Measurements from ENCODE around the gene UBE3A.
A peak's percentile ranks its signal among the peaks of the same experiment; 100 is the strongest.

The UBE3A gene

DNA sequence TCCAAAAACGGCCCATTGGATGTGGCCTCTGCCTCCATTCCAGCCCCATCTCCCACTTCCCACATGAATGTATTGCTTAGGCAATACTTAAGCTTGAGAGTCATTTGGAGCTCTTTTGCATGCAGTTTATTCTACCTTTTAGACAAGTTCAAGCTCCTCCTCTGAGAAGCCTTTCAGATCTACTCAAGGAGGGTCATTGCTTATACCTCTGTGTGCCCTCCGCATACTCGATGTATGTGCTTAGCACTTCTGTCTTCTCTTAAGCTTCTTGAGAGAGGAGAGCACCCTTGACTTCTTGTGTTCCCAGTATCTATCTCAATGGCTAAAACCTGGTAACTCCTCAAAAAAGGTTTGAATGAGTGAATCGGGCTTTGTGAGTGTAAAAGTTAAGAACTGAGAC lies 6.6 kb upstream of the UBE3A start:
- TF ChIP-seq POLR2AphosphoS5 (IDR thresholded peaks at IDR 0.05; ENCODE audit: low read depth, low read length), result no peak
- TF ChIP-seq TAF1 (IDR thresholded peaks at IDR 0.05; ENCODE audit: borderline replicate concordance, insufficient read depth, low read length), result no peak
- no peak for TF ChIP-seq REST (IDR thresholded peaks at IDR 0.05; ENCODE audit: insufficient read depth in 1 of 2, low read depth in 2 of 2, low read length in 2 of 2)
- TF ChIP-seq FOXP2 (optimal IDR thresholded peaks at IDR 0.05; ENCODE audit: borderline replicate concordance, extremely low read depth, extremely low read length, insufficient read depth), result no peak
- TF ChIP-seq SIN3A (IDR thresholded peaks at IDR 0.05; ENCODE audit: borderline replicate concordance, insufficient read depth, low read length), result no peak

GRCh38 chr15:25441111-25441510 lies 2.3 kb upstream of the UBE3A start:
- TF ChIP-seq TAF1 (IDR thresholded peaks at IDR 0.05; ENCODE audit: borderline replicate concordance, insufficient read depth, low read length) (no peak), SIN3A (IDR thresholded peaks at IDR 0.05; ENCODE audit: borderline replicate concordance, insufficient read depth, low read length) (no peak), FOXP2 (optimal IDR thresholded peaks at IDR 0.05; ENCODE audit: borderline replicate concordance, extremely low read depth, extremely low read length, insufficient read depth) (no peak), REST (IDR thresholded peaks at IDR 0.05; ENCODE audit: insufficient read depth in 1 of 2, low read depth in 2 of 2, low read length in 2 of 2) (no peak), POLR2AphosphoS5 (IDR thresholded peaks at IDR 0.05; ENCODE audit: low read depth, low read length) (no peak)

DNA sequence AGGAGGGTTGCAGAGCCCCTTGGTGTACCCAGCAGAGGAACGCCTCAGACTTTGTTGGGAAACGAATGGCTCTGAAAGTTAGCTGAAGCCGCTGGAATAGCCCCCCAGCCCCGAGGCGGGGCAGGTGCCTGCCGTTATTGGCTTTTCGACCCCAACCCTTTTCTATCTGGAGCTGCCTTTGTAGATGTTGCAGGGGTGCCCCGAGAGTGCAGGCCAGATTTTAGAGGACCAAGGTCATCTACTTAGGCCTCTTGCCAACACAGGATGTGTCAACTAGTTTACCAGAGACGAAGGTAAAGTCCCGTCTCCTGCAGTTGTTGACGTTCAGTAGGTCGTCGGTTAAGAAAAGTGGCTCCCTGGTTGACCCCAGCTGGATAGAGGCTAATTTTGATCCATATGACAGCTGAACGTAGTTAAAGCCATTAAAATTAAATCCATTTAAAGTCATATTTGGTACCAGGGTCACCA lies 579 bp upstream of the UBE3A start:
- TF ChIP-seq TAF1 (IDR thresholded peaks at IDR 0.05; ENCODE audit: borderline replicate concordance, insufficient read depth, low read length), result no peak
- TF ChIP-seq SIN3A (IDR thresholded peaks at IDR 0.05; ENCODE audit: borderline replicate concordance, insufficient read depth, low read length), result no peak
- no peak for TF ChIP-seq REST (IDR thresholded peaks at IDR 0.05; ENCODE audit: insufficient read depth in 1 of 2, low read depth in 2 of 2, low read length in 2 of 2)
- no peak for TF ChIP-seq POLR2AphosphoS5 (IDR thresholded peaks at IDR 0.05; ENCODE audit: low read depth, low read length)
- TF ChIP-seq FOXP2 (optimal IDR thresholded peaks at IDR 0.05; ENCODE audit: borderline replicate concordance, extremely low read depth, extremely low read length, insufficient read depth), result no peak

DNA sequence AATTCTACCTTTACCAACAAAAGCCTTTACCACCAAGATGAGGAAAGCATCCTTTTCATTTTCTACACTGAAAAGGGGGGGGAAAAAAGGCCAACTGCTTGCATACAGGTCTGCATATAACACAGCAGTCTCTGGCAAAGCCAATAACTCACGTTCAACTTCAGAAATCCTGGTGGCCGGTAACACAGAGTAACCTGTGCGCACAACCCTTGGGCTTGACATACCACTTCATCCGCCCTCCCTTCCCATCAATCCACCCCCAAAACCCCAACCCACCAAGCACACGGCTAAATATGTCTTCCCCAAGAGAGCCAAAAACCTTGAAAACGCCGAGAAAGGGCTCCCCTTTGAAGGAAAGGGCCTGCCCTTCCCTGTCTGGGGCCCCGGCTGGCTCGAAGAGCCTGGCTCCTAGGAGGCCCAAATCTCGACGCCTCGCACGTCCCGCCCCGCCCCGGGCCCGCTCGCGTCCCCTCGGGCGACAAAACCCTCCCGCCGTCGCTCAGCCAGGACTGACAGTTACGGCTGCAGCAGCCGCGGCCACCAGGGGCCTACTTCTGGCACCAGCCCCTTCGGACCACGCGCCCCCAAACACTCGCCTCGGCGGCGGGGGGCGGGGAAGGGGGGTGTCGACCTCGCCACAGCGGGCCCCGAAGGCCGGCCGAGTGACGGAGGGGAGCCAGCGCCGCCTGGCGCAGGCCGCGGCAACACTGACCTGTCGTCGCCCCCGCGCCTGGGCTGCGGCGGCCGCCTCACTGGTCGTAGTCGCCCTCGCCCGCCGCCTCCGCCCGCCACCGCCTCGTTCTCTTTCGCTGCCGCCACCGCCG lies 835 bp downstream of the UBE3A start:
- TF ChIP-seq SIN3A (IDR thresholded peaks at IDR 0.05; ENCODE audit: borderline replicate concordance, insufficient read depth, low read length), result no peak
- TF ChIP-seq FOXP2 (optimal IDR thresholded peaks at IDR 0.05; ENCODE audit: borderline replicate concordance, extremely low read depth, extremely low read length, insufficient read depth), result peak; percentile 24

DNA sequence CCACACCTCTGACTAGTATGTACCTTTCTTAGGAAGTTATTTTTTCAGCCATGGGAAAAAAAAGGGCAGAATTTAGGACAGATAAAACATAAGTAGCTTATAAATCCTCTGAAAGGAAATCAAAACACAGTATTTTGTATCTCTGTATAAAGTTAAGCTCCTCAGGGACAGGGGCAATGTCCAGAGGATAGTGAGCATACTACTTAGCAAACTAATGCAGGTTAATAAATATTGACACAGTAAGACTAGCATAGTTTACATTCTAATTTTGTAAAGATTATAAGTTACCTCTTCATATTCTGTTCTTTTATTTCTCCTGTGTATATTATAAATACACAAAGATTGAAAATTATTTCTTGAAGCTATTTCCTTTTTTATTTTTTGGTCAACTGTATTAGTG lies 2.1 kb downstream of the UBE3A start:
- TF ChIP-seq SIN3A (IDR thresholded peaks at IDR 0.05; ENCODE audit: borderline replicate concordance, insufficient read depth, low read length) (no peak), FOXP2 (optimal IDR thresholded peaks at IDR 0.05; ENCODE audit: borderline replicate concordance, extremely low read depth, extremely low read length, insufficient read depth) (no peak), TAF1 (IDR thresholded peaks at IDR 0.05; ENCODE audit: borderline replicate concordance, insufficient read depth, low read length) (no peak), POLR2AphosphoS5 (IDR thresholded peaks at IDR 0.05; ENCODE audit: low read depth, low read length) (no peak), REST (IDR thresholded peaks at IDR 0.05; ENCODE audit: insufficient read depth in 1 of 2, low read depth in 2 of 2, low read length in 2 of 2) (no peak)

Data from PFSK-1 (cell line).